Measurements from ENCODE around the gene FEM1B. TPM values are rescaled to one million over a fixed set of nuclear protein-coding genes. Genes with fewer than 3 reads are reported as not detected.

The FEM1B gene
- polyA plus RNA-seq, 3 donors, result 51.8 to 62.9 (median 59.9) TPM

- no peak for DNase-seq
Measured at GRCh38 chr15:68279779-68280753, 2.5 kb downstream of the FEM1B start.

- DNase-seq, result no peak
Measured at GRCh38 chr15:68281008-68281407, 3.5 kb downstream of the FEM1B start.

- no peak for DNase-seq
Measured at GRCh38 chr15:68283401-68283800, 5.9 kb downstream of the FEM1B start.

GRCh38 chr15:68284616-68285258 is 7.2 kb downstream of the FEM1B start:
- DNase-seq, result no peak

- no peak for DNase-seq
Measured at GRCh38 chr15:68285259-68285980, 7.9 kb downstream of the FEM1B start.

GRCh38 chr15:68286256-68286655 is 8.7 kb downstream of the FEM1B start:
- no peak for DNase-seq

GRCh38 chr15:68289057-68289456 is 11.5 kb downstream of the FEM1B start:
- no peak for DNase-seq

GRCh38 chr15:68289621-68290352 is 12.2 kb downstream of the FEM1B start:
- DNase-seq, result no peak

- DNase-seq, result no peak
Measured at GRCh38 chr15:68290715-68291114, 13.2 kb downstream of the FEM1B start.

GRCh38 chr15:68292157-68292781 is 14.7 kb downstream of the FEM1B start:
- no peak for DNase-seq

GRCh38 chr15:68292967-68293366 is 15.4 kb downstream of the FEM1B start:
- no peak for DNase-seq

- DNase-seq, result no peak
Measured at GRCh38 chr15:68295014-68295805, 17.7 kb downstream of the FEM1B start.

GRCh38 chr15:68298336-68298735 is 20.8 kb downstream of the FEM1B start:
- DNase-seq, result no peak

GRCh38 chr15:68298882-68299381 is 21.4 kb downstream of the FEM1B start:
- no peak for DNase-seq

GRCh38 chr15:68299436-68299835 is 21.9 kb downstream of the FEM1B start:
- DNase-seq, result no peak

GRCh38 chr15:68300115-68300940 is 22.8 kb downstream of the FEM1B start:
- DNase-seq, result no peak

GRCh38 chr15:68301301-68301700 is 23.8 kb downstream of the FEM1B start:
- DNase-seq, result no peak

GRCh38 chr15:68302729-68303128 is 25.2 kb downstream of the FEM1B start:
- no peak for DNase-seq

- DNase-seq, result no peak
Measured at GRCh38 chr15:68303134-68303533, 25.6 kb downstream of the FEM1B start.

Measured in renal pelvis (tissue), 4 donors.